Activated naive CD8-positive, alpha-beta T cell treated with anti-CD3 and anti-CD28 coated beads, Interleukin-2, amount 10 ng/mL, durations not matched to agents 7 days and 5 days (primary cell): ENCODE measurements around the gene GRIN2A. TPM values are rescaled to one million over a fixed set of nuclear protein-coding genes. Genes with fewer than 3 reads are reported as not detected.

Experiments
- ATAC-seq: fragments of 150-1000 bp; cut with Tn5 transposase; one replicate; pipeline ENCODE4 v1.10.0; 2021; ENCODE audit warnings: low read depth, moderate library complexity
- POLR2A ChIA-PET: fragments of 350-600 bp; sonication (Branson Sonifier 250); formaldehyde crosslinking; loops from one replicate; lab custom pipeline; 2021; ENCODE audit warnings: antibody characterized with exemption; lab: Charles Lee
- DNase-seq: peaks from one replicate; pipeline ENCODE4 v3.0.0; 2021
- H3K27ac Mint-ChIP-seq: one replicate; pipeline ENCODE4 v1.8.0; 2022; ENCODE audit warnings: mild to moderate bottlenecking, mixed read lengths
- H3K27me3 Mint-ChIP-seq: one replicate; pipeline ENCODE4 v1.8.0; 2022; ENCODE audit warnings: mild to moderate bottlenecking, moderate library complexity, mixed read lengths
- H3K36me3 Mint-ChIP-seq: one replicate; pipeline ENCODE4 v1.8.0; 2021; ENCODE audit warnings: mild to moderate bottlenecking, mixed read lengths
- H3K4me1 Mint-ChIP-seq: one replicate; pipeline ENCODE4 v1.8.0; 2021; ENCODE audit warnings: mixed read lengths
- H3K4me3 Mint-ChIP-seq: one replicate; pipeline ENCODE4 v1.8.0; 2022; ENCODE audit warnings: mild to moderate bottlenecking, moderate library complexity, mixed read lengths
- H3K9me3 Mint-ChIP-seq: one replicate; pipeline ENCODE4 v1.8.0; 2021; ENCODE audit warnings: mixed read lengths
- total RNA-seq, 2 experiments: library from RNA; stranded (reverse); gene quantifications; one replicate each; pipeline ENCODE4 v1.2.3, GENCODE V29; 2021

Gene GRIN2A
- total RNA-seq, 2 experiments from 2014 or later: not detected

DNA sequence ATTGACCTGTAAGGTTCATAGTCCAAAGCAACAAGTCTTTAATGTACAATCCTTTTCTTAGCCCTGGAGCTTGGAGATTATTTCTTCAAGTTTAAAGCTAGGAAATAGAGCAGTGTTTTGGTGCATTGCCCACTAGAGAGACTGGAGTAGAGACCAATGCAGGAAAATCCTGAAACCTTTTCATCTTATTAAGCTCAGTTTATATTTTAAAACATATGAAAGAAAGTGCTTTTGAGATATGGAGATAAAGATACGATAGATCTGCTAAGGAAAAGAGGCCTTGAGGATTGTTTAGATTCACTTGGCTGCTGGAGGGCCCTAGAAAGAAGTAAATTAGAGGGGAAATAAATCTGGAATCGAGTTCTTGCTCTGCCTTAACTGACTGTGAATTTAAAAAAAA lies 212.0 kb downstream of the GRIN2A start:
- no peaks in the 10 kb centered on the region for H3K27me3 Mint-ChIP-seq
- DNase-seq: no peak
- H3K4me1 Mint-ChIP-seq: no peaks in the 10 kb centered on the region
- no peak overlapping the region for H3K4me3 Mint-ChIP-seq
- H3K36me3 Mint-ChIP-seq: no peaks in the 10 kb centered on the region
- no peak for ATAC-seq
- H3K27ac Mint-ChIP-seq: no peak overlapping the region
- POLR2A ChIA-PET: no interaction called here
- H3K9me3 Mint-ChIP-seq: peaks cover 6% of the 10 kb centered on the region

DNA sequence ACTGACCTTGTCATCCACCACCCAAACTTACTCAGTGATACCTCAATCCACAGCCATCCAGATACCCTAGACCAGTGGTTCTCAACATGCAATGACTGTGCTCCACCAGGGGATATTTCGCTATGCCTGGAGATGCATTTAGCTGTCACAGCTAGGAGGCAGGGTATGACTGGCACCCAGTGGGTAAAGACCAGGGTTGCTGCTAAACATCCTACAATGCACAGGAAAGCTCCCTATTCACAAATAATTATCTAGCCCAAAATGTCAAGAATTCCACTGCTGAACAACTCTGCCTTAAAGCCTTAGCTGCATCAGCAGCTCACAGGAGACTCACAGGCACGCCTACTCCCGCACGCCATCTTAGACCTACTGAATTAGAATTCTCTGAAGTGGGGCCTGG lies 212.6 kb downstream of the GRIN2A start:
- Mint-ChIP-seq H3K9me3 (peaks cover 6% of the 10 kb centered on the region), H3K36me3 (no peaks in the 10 kb centered on the region), H3K4me3 (no peak overlapping the region), H3K27me3 (no peaks in the 10 kb centered on the region), H3K4me1 (no peaks in the 10 kb centered on the region), H3K27ac (no peak overlapping the region)
- POLR2A ChIA-PET: no interaction called here
- DNase-seq (no peak), ATAC-seq (no peak)

DNA sequence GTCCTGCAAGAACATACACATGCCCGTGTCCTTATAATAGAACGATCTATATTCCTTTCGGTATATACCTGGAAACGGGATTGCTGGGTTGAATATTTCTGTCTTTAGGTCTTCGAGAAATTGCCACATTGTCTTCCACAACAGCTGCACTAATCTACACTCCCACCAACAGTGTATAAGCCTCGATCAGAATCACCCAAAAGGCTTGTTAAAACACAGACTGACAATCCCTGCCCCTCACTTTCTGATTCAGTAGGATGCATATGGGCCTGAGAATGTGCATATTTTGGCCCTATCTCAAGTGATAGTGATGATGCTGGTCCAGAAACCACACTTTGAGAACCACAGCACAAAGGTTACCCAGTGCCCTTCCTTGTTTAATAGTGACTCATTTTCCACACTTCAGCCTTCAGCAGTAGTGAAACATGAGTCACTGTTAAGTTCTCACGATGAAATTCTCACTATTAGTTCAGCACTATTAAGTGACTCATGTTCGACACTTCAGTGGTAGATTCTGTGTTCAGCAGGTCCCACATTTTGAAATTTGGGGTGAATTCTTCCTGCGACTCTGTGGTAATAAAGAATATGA lies 215.6 kb downstream of the GRIN2A start:
- ATAC-seq: no peak
- no peak for DNase-seq
- H3K27me3 Mint-ChIP-seq: no peaks in the 10 kb centered on the region

DNA sequence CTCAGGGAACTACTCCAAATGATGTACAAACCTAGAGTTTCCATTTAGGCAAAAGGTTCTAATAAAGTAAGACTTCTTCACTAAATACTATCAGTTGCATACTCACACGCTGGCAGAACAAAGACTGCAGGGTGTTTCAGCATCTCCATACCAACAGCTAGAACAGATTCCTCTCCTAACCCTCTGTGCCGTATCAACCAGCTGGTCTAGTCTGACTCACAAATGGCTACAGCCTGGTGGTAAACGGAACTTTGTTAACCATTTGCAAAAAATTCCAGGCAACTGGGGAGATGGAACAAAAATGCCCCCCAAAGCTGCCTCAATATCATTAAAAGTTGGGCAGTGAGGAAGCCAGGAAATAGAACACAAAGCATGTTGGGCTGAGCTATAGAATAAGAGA lies 217.1 kb downstream of the GRIN2A start:
- no peaks in the 10 kb centered on the region for H3K4me1 Mint-ChIP-seq
- no peaks in the 10 kb centered on the region for H3K27me3 Mint-ChIP-seq

More for the DNA sequence above, 215.6 kb downstream of the GRIN2A start:
- no peak overlapping the region for H3K4me3 Mint-ChIP-seq
- no peaks in the 10 kb centered on the region for H3K36me3 Mint-ChIP-seq
- no peak overlapping the region for H3K27ac Mint-ChIP-seq
- POLR2A ChIA-PET: no interaction called here
- peaks cover 6% of the 10 kb centered on the region for H3K9me3 Mint-ChIP-seq
- H3K4me1 Mint-ChIP-seq: no peaks in the 10 kb centered on the region

DNA sequence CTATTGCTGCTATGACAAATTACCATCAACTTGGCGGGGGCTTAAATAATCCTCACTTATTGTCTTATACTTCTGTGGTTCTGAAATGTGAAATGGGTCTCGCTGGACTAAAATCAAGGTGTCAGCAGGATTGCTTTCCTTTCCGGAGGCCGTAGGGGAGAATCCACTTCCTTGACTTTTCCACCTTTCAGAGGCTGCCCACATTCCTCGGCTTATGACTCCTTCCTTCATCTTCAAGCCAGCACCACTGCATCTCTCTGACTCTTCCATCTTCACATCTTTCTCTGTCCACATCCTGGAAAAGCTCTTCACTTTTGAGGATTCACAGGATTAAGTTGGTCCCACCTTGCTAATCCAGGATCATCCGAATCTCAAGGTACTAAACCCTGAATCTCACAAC lies 217.8 kb downstream of the GRIN2A start:
- no peak for ATAC-seq
- POLR2A ChIA-PET: no interaction called here
- Mint-ChIP-seq H3K9me3 (peaks cover 6% of the 10 kb centered on the region), H3K4me3 (no peak overlapping the region), H3K4me1 (no peaks in the 10 kb centered on the region), H3K27me3 (no peaks in the 10 kb centered on the region), H3K36me3 (no peaks in the 10 kb centered on the region), H3K27ac (no peak overlapping the region)
- DNase-seq: no peak

More for the DNA sequence above, 217.1 kb downstream of the GRIN2A start:
- Mint-ChIP-seq H3K36me3 (no peaks in the 10 kb centered on the region), H3K27ac (no peak overlapping the region), H3K4me3 (no peak overlapping the region), H3K9me3 (peaks cover 6% of the 10 kb centered on the region)
- DNase-seq (no peak), ATAC-seq (no peak)
- POLR2A ChIA-PET: no interaction called here

DNA sequence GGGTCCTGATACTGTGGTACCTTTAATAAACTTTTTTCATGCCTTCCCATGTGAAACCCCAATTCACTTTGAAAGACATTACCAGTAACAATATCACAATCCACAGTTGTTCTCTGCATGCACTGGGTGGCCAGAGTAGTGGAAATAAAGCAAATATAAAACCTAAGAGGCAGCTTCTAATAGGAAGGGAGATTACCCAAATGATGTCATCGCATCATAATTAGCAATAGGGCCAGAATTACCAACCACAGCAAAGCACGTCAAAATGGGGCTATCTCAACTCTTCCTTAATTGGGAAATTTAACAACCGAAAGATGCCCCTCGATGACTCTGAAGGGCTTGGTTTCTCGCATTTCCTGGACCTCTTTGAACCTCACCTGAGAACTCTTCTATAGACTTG lies 224.8 kb downstream of the GRIN2A start:
- Mint-ChIP-seq H3K27ac (no peak overlapping the region), H3K36me3 (no peaks in the 10 kb centered on the region), H3K27me3 (no peaks in the 10 kb centered on the region), H3K4me1 (no peaks in the 10 kb centered on the region), H3K4me3 (no peak overlapping the region), H3K9me3 (no peaks in the 10 kb centered on the region)
- no peak for ATAC-seq
- DNase-seq: no peak
- POLR2A ChIA-PET: no interaction called here

DNA sequence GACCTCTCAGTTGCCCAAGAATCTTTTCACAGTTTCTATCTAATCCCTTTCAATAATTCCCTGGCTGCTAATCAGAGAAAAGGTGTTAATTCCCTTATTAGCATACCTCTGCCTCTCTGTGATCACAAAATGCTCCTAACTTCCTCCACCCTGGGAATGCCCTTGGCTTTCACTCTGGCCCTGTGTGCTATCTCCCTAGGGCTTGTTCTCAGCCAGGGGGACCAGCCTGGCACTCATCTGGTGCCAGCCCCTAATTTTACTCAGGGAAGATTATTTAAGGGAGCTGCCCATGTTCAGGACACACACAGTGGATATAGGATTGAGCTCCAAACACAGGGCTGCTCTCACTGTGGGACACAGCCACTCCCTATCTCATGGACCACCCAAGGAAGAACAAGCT lies 225.2 kb downstream of the GRIN2A start:
- no peak overlapping the region for H3K4me3 Mint-ChIP-seq
- H3K27me3 Mint-ChIP-seq: no peaks in the 10 kb centered on the region
- POLR2A ChIA-PET: no interaction called here
- no peak overlapping the region for H3K27ac Mint-ChIP-seq
- no peaks in the 10 kb centered on the region for H3K36me3 Mint-ChIP-seq
- DNase-seq: no peak
- no peaks in the 10 kb centered on the region for H3K9me3 Mint-ChIP-seq
- ATAC-seq: no peak
- H3K4me1 Mint-ChIP-seq: no peaks in the 10 kb centered on the region

DNA sequence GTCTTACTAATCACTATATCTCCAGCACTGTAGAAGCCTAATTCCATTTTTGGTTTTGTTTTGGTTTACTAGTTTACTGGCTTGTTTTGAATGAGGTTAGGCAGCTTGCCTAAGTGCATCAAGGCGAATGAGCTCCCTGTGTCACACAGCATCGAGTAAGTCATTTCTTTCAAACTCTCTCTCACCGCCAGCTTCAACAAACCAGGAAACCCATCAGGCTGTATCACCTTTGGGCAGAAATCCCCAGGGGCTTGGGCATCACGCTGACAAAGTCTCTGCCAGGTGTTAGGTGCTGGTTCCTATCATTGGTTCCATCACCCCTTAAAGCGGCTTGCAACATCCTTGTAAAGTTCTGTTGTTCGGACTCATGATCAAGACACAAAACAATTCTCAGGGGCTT lies 226.6 kb downstream of the GRIN2A start:
- DNase-seq (no peak), ATAC-seq (no peak)
- no peaks in the 10 kb centered on the region for H3K9me3 Mint-ChIP-seq
- POLR2A ChIA-PET: no interaction called here
- H3K27ac Mint-ChIP-seq: no peak overlapping the region
- no peaks in the 10 kb centered on the region for H3K36me3 Mint-ChIP-seq
- no peaks in the 10 kb centered on the region for H3K4me1 Mint-ChIP-seq
- no peaks in the 10 kb centered on the region for H3K27me3 Mint-ChIP-seq
- H3K4me3 Mint-ChIP-seq: no peak overlapping the region

DNA sequence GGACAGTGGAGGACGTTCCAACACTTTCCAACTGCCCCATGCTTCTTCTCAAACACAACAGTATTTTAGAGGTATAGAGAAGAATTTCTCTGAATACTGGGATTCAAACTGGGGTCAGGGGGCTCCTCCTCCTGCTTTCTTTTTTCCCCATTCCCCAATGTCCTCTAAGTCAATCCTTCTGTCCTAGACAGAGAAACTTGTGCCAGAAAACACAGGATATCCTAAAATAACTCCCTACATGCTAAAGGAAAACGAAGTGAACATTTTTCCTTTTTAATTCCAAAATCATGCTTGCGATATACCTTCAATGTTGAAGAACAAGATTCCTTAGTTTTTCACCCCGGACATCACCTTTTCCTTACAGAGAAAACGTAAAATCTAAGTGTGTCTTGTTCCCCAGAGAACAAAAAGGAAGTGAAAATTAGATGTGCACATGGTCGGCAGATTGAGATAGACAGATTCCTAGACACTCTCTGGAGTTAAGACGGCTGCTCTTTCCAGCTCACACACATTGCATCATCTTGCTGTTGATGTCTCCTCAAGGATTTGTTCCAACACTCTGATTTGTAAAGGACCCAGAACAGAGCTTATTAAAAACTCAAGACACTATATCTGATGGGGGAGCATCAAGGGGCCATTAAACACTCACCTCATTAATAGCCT lies 228.2 kb downstream of the GRIN2A start:
- no peaks in the 10 kb centered on the region for H3K9me3 Mint-ChIP-seq
- no peaks in the 10 kb centered on the region for H3K27me3 Mint-ChIP-seq
- H3K4me1 Mint-ChIP-seq: no peaks in the 10 kb centered on the region
- no peak for ATAC-seq
- no peak overlapping the region for H3K4me3 Mint-ChIP-seq
- POLR2A ChIA-PET: no interaction called here
- no peak for DNase-seq
- no peaks in the 10 kb centered on the region for H3K36me3 Mint-ChIP-seq
- H3K27ac Mint-ChIP-seq: no peak overlapping the region

DNA sequence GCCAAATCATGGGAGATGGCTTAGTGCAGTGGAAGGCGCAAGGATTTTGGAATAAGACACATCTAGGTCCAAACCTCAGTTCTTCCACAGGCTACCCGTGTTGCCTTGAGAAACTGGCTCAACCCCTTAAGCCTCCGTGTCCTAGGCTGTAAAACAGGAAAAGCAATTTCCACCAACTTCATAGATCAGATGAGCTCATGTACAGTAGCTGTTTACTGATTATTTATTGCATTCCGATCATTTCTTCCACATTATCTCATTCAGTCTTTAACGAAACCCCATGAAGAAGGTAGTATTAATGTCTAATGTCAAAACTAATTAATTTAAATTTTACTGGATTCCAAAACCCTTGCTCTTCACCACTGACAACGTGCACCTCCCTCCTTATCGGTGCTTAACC lies 231.6 kb downstream of the GRIN2A start:
- ATAC-seq (no peak), DNase-seq (no peak)
- POLR2A ChIA-PET: no interaction called here
- no peaks in the 10 kb centered on the region for H3K36me3 Mint-ChIP-seq
- no peak overlapping the region for H3K4me3 Mint-ChIP-seq
- no peak overlapping the region for H3K27ac Mint-ChIP-seq
- no peaks in the 10 kb centered on the region for H3K9me3 Mint-ChIP-seq
- no peaks in the 10 kb centered on the region for H3K4me1 Mint-ChIP-seq
- no peaks in the 10 kb centered on the region for H3K27me3 Mint-ChIP-seq

DNA sequence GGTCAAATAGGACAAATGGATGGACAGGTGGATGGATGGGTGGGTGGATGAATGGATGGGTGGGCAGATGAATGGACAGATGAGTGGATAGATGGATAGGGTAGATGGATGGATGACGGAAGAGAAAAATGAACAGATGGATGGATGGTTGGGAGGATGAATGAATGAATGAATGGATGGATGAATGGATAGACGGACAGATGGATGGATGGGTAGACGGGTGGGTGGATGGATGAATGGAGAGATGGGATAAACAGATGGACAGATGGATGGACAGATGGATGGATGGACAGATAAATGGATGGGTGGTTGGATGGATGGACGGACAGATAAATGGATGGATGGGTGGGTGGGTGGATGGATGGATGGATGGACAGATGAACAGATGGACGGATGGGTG lies 232.8 kb downstream of the GRIN2A start:
- POLR2A ChIA-PET: no interaction called here
- DNase-seq (no peak), ATAC-seq (no peak)
- no peak overlapping the region for H3K27ac Mint-ChIP-seq
- H3K4me3 Mint-ChIP-seq: no peak overlapping the region
- no peaks in the 10 kb centered on the region for H3K27me3 Mint-ChIP-seq
- H3K9me3 Mint-ChIP-seq: no peaks in the 10 kb centered on the region
- H3K4me1 Mint-ChIP-seq: no peaks in the 10 kb centered on the region
- no peaks in the 10 kb centered on the region for H3K36me3 Mint-ChIP-seq

DNA sequence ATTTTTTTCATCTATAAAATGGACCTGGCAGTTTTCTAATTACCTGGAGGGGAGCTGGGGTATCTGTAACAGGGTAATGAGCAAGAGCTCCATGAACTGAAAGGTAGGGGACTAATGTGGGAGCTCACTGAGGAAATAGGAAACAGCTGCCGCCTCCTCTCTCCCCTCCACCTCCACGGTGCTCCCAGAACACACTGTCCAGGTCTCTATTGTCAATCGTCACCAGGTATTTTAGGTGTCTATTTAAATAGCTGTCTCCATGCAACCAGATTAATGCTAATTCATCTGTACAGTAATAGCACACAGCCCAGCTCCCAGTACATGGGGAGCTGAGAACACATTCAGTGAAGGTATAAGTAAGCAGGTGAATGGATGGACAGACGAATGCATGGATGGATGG lies 233.3 kb downstream of the GRIN2A start:
- no peak for ATAC-seq
- no peaks in the 10 kb centered on the region for H3K4me1 Mint-ChIP-seq

DNA sequence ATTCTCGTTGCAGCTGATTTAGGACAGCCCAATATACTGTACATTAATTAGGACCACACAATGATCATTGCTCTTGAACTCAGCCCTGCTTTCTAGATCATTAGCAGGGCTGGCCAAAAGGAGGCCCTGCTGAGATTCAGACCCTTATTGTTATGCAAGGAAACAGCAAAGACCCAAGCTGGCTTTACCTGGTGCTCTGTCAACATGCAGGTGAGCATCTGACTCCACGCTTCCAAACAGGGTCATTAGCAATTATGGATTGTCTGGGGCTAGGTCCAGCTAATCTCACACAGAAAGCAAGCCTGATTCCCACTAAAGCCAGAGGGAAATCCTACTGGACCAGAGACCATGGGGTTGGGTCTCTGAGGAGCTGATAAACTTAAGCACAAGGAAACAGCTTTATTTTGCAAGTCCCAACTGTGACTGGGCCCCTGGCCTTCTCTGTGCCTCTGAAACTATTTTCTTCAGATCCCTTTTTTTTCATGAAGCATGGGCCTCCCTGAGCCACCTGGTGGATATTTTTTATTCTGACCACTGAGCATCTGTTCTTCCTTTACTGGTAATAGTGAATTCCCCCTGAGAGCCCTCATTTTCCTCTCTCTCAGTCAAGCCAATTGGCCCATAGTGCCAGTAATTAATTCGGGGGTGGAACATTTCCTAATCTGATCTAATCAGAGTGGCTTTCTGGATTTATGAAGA lies 236.1 kb downstream of the GRIN2A start:
- H3K4me3 Mint-ChIP-seq: no peak overlapping the region
- no peak for ATAC-seq

More for the DNA sequence above, 233.3 kb downstream of the GRIN2A start:
- POLR2A ChIA-PET: no interaction called here
- Mint-ChIP-seq H3K4me3 (no peak overlapping the region), H3K27ac (no peak overlapping the region), H3K36me3 (no peaks in the 10 kb centered on the region), H3K27me3 (no peaks in the 10 kb centered on the region), H3K9me3 (no peaks in the 10 kb centered on the region)
- no peak for DNase-seq

DNA sequence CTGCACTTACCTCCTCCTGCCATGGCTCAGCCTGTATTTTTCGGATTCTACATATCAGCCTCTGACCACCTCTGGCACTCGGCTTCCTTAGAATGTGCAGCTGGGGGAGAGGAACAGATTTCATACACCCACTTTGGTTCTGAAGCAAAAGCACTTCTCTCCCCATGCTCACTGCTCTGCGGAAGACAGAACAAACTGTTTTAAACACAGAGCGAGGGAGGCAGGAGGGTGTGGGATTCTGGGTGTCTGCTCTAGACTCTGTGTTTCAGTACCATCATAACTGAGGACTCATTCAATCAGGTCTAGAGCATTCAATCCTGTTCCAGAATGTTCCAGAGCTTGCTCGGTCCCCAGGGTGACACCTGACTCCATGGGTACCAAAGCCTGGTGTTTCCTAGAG lies 239.1 kb downstream of the GRIN2A start:
- no peaks in the 10 kb centered on the region for H3K9me3 Mint-ChIP-seq
- H3K27me3 Mint-ChIP-seq: no peaks in the 10 kb centered on the region
- no peak overlapping the region for H3K27ac Mint-ChIP-seq
- no peaks in the 10 kb centered on the region for H3K36me3 Mint-ChIP-seq
- no peak for DNase-seq
- no peaks in the 10 kb centered on the region for H3K4me1 Mint-ChIP-seq
- POLR2A ChIA-PET: no interaction called here
- no peak overlapping the region for H3K4me3 Mint-ChIP-seq
- ATAC-seq: no peak

More for the DNA sequence above, 236.1 kb downstream of the GRIN2A start:
- DNase-seq: no peak
- Mint-ChIP-seq H3K36me3 (no peaks in the 10 kb centered on the region), H3K27ac (no peak overlapping the region), H3K4me1 (no peaks in the 10 kb centered on the region), H3K9me3 (no peaks in the 10 kb centered on the region), H3K27me3 (no peaks in the 10 kb centered on the region)
- POLR2A ChIA-PET: no interaction called here
